Measurements from ENCODE around the gene SLC25A26.

DNA sequence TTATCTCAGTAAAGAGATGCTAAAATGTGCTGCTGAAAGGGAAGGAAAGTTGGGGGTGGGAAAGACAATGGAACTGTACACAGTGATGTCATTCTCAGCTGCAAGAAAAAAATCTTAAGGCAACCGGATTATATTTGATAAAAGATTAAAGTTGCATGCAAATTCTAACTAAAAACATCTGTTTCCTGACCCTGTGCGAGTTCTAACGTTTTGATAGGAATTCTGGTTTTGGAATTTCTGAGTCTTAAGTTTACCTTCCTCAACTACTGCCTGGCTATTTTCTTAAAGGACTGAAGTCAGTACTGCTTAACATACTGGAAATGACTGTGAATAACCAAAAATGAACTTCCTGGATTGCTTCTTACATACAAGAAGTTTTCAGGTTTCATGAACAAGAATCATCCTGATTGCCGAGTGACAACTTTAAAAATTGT lies 115.5 kb downstream of the SLC25A26 start:
- TF ChIP-seq CTCF (IDR thresholded peaks at IDR 0.05) = no peak
- no peak for TF ChIP-seq POLR2A (IDR thresholded peaks at IDR 0.05)
- no peak for TF ChIP-seq POLR2AphosphoS5 (IDR thresholded peaks at IDR 0.05)

Data from sigmoid colon (tissue), 4 donors.